GM12878 (cell line): Measurements from ENCODE around the gene LIX1L. TPM values are rescaled to one million over a fixed set of nuclear protein-coding genes. Genes with fewer than 3 reads are reported as not detected.

Experiments used
- ATAC-seq: fragments of 200-7000 bp; cut with Tn5 transposase; 3 replicates; pipeline ENCODE4 v1.9.1; 2020; ENCODE audit warnings: mild to moderate bottlenecking, moderate library complexity
- BruUV-seq: library from RNA; stranded (reverse); fragments of 400-500 nt; replicated peaks from 2 replicates; lab custom pipeline; 2021; lab: Mats Ljungman, UMichigan
- CTCF ChIA-PET: fragments of 300-600 bp; sonication (Branson Sonifier 250); formaldehyde crosslinking; extraction: SDS; loops from one replicate; lab custom pipeline; 2021; ENCODE audit warnings: inconsistent platforms; lab: Yijun Ruan, JAX
- POLR2A ChIA-PET: fragments of 350-600 bp; formaldehyde crosslinking; extraction: SDS; loops from one replicate; lab custom pipeline; 2021; ENCODE audit warnings: inconsistent platforms; lab: Charles Lee
- RAD21 ChIA-PET: fragments of 300-600 bp; sonication (Branson Sonifier 250); formaldehyde crosslinking; loops from one replicate; lab custom pipeline; 2023; ENCODE audit warnings: antibody characterized with exemption; ENCODE audit not compliant: unreplicated experiment; lab: Charles Lee
- SMC1A ChIA-PET: fragments of 300-600 bp; sonication (Branson Sonifier 250); formaldehyde crosslinking; loops from one replicate; lab custom pipeline; 2023; ENCODE audit not compliant: unreplicated experiment, uncharacterized antibody; lab: Charles Lee
- DNase-seq: peaks from one replicate; pipeline ENCODE4 v3.0.0-alpha.2; 2011; ENCODE audit warnings: low read depth, low spot score
- FAIRE-seq: peaks from 3 replicates; lab custom pipeline; 2011; peaks lifted over from hg19 to GRCh38; lab: Jason Lieb, UNC
- H2AFZ ChIP-seq: 2 replicates; pipeline ENCODE4 v1.6.0; 2011; ENCODE audit warnings: low read depth, low read length, control low read depth; ENCODE audit not compliant: control insufficient read depth
- H3K27ac ChIP-seq: 2 replicates; pipeline ENCODE4 v1.5.1; 2011; ENCODE audit warnings: control low read depth; ENCODE audit not compliant: control insufficient read depth, insufficient read depth
- H3K27me3 ChIP-seq, 2 experiments: replicated peaks in 1 of 2; 2 replicates each; pipeline versions ENCODE4 v1.6.0 to v1.6.1; 2011; ENCODE audit warnings: low read length in 1 of 2; ENCODE audit not compliant: control insufficient read depth in 2 of 2, insufficient read depth in 2 of 2
- H3K36me3 ChIP-seq, 2 experiments: 2 replicates each; pipeline ENCODE4 v1.5.1; 2011; ENCODE audit warnings: low read length in 1 of 2; ENCODE audit not compliant: control insufficient read depth in 2 of 2, insufficient read depth in 2 of 2
- H3K4me1 ChIP-seq: 2 replicates; pipeline ENCODE4 v1.6.1; 2011; ENCODE audit warnings: mild to moderate bottlenecking, low read length, moderate library complexity, mixed read lengths; ENCODE audit not compliant: control insufficient read depth, insufficient read depth
- H3K4me2 ChIP-seq: 2 replicates; pipeline ENCODE4 v1.6.0; 2011; ENCODE audit warnings: control low read depth; ENCODE audit not compliant: control insufficient read depth, insufficient read depth
- H3K4me3 ChIP-seq: fragments of 200-600 bp; sonication (generic); 2 replicates; pipeline ENCODE4 v1.5.1; 2016
- H3K79me2 ChIP-seq: 2 replicates; pipeline ENCODE4 v1.6.0; 2011; ENCODE audit warnings: low read length; ENCODE audit not compliant: control insufficient read depth, insufficient read depth
- H3K9ac ChIP-seq: 2 replicates; pipeline ENCODE4 v1.8.0; 2011; ENCODE audit warnings: low read length, control low read depth, mixed read lengths; ENCODE audit not compliant: control insufficient read depth, insufficient read depth
- H3K9me3 ChIP-seq: replicated peaks from 3 replicates; pipeline ENCODE4 v1.5.1; 2011; ENCODE audit warnings: mild to moderate bottlenecking, low read length; ENCODE audit not compliant: control insufficient read depth, insufficient read depth
- H4K20me1 ChIP-seq: 2 replicates; pipeline ENCODE4 v1.6.0; 2011; ENCODE audit not compliant: control insufficient read depth, insufficient read depth
- SREBF1 ChIP-seq: IDR thresholded peaks from 2 replicates; pipeline ENCODE4 v1.6.1; 2012; ENCODE audit warnings: mild to moderate bottlenecking, low read length
- WGBS: methylation state at CpG from one replicate; pipeline ENCODE4 v1.1.6; 2016; ENCODE audit warnings: low lambda C conversion rate; ENCODE audit not compliant: insufficient replicate concordance, insufficient coverage; ENCODE audit errors: missing lambda C conversion rate; 5-methylcytosine and 5-hydroxymethylcytosine counted together
- in situ Hi-C: fragments of 300-500 bp; cut with MboI; formaldehyde crosslinking; loops from 9 replicates; pipeline ENCODE4 v1.14.3; 2018; ENCODE audit warnings: mixed read lengths
- intact Hi-C: fragments of 100-400 bp; cut with micrococcal nuclease; formaldehyde crosslinking; loops from one replicate; pipeline ENCODE4 v1.14.2; 2022; ENCODE audit not compliant: unreplicated experiment
- polyA plus RNA-seq, 11 experiments: library from polyadenylated mRNA; depleted of rRNA in 4 of 11; unstranded in 6 of 11; stranded (reverse) in 5 of 11; fragments of >200 nt; fragmentation: Nextera tagmentation in 4 of 11; fragmentation: Illumina TruSeq in 1 of 11; extraction: Ambion mirVana in 4 of 11; extraction: Trizol in 1 of 11; gene quantifications; 1 replicate in 1 of 11; 2 replicates in 10 of 11; pipeline versions ENCODE4 v1.2.1 to v1.2.3, GENCODE V29; 2011 to 2016; ENCODE audit warnings: inconsistent platforms in 2 of 11, missing spikeins in 2 of 11, low read depth in 1 of 11
- total RNA-seq, 4 experiments: library from RNA; depleted of rRNA in 3 of 4; stranded (reverse); fragments of >200 nt in 3 of 4; fragmentation: Illumina TruSeq in 1 of 4; extraction: Trizol in 1 of 4; gene quantifications; 2 replicates each; pipeline versions ENCODE4 v1.2.1 to v1.2.3, GENCODE V29; 2013 to 2021
- TF ChIP-seq, protein P1 (sequence below): fragments of 450-650 bp; IDR thresholded peaks from 2 replicates; pipeline ENCODE4 v1.6.1; 2017; ENCODE audit warnings: borderline replicate concordance
- TF ChIP-seq, protein P2 (sequence below): IDR thresholded peaks from 2 replicates; pipeline ENCODE4 v1.6.1; 2011; ENCODE audit warnings: borderline replicate concordance, low read depth, mild to moderate bottlenecking, moderate library complexity, mixed read lengths, low read length; ENCODE audit not compliant: insufficient read depth; ENCODE audit errors: extremely low read length
- TF ChIP-seq, protein P3 (sequence below): fragments of 450-650 bp; IDR thresholded peaks from 2 replicates; pipeline ENCODE4 v1.6.1; 2018; ENCODE audit warnings: mild to moderate bottlenecking, low read depth, moderate library complexity; ENCODE audit not compliant: partially characterized antibody

Gene LIX1L
- total and polyA plus RNA-seq, 10 of the 15 experiments (the other 5 are each of a cell fraction or from before 2014, with no cell fraction given) = 5.5 to 48.2 (median 15.3) TPM

DNA sequence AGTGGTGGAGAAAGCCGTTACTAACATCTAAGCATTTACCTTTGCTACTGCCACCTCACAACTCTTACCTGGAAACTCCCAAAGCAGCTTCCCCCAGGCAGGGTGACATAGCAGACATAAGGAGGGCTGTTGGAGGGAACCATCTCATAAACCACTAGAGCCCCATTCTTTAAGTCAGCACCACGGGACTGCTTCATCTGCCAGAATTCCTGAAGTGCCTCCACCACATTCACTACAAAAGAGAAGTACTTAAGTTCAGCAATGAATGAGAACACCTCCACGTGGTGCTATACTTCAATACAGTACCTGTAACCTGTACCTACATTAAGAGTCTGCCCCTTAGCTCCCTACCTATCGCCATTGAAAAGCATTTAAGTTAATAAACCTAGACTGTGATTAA is 10.3 kb downstream of the LIX1L start:
- TF ChIP-seq SREBF1 = no peak
- TF ChIP-seq, protein P1, sequence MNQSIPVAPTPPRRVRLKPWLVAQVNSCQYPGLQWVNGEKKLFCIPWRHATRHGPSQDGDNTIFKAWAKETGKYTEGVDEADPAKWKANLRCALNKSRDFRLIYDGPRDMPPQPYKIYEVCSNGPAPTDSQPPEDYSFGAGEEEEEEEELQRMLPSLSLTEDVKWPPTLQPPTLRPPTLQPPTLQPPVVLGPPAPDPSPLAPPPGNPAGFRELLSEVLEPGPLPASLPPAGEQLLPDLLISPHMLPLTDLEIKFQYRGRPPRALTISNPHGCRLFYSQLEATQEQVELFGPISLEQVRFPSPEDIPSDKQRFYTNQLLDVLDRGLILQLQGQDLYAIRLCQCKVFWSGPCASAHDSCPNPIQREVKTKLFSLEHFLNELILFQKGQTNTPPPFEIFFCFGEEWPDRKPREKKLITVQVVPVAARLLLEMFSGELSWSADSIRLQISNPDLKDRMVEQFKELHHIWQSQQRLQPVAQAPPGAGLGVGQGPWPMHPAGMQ = no peak
- TF ChIP-seq, protein P2, sequence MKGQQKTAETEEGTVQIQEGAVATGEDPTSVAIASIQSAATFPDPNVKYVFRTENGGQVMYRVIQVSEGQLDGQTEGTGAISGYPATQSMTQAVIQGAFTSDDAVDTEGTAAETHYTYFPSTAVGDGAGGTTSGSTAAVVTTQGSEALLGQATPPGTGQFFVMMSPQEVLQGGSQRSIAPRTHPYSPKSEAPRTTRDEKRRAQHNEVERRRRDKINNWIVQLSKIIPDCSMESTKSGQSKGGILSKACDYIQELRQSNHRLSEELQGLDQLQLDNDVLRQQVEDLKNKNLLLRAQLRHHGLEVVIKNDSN = no peak
- TF ChIP-seq, protein P3, sequence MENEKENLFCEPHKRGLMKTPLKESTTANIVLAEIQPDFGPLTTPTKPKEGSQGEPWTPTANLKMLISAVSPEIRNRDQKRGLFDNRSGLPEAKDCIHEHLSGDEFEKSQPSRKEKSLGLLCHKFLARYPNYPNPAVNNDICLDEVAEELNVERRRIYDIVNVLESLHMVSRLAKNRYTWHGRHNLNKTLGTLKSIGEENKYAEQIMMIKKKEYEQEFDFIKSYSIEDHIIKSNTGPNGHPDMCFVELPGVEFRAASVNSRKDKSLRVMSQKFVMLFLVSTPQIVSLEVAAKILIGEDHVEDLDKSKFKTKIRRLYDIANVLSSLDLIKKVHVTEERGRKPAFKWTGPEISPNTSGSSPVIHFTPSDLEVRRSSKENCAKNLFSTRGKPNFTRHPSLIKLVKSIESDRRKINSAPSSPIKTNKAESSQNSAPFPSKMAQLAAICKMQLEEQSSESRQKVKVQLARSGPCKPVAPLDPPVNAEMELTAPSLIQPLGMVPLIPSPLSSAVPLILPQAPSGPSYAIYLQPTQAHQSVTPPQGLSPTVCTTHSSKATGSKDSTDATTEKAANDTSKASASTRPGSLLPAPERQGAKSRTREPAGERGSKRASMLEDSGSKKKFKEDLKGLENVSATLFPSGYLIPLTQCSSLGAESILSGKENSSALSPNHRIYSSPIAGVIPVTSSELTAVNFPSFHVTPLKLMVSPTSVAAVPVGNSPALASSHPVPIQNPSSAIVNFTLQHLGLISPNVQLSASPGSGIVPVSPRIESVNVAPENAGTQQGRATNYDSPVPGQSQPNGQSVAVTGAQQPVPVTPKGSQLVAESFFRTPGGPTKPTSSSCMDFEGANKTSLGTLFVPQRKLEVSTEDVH = no peak
- intact Hi-C loops (no loop called here), in situ Hi-C loops (no loop called here)
- Histone ChIP-seq H3K27ac (no peak overlapping the region), H3K9ac (no peak overlapping the region), H3K79me2 (no peaks in the 10 kb centered on the region; the same call in 1 of the 2 replicates), H3K9me3 (no peaks in the 10 kb centered on the region), H3K36me3 (peaks cover 0 to 5% of the 10 kb centered on the region in 2 experiments; a peak in 1 of 4 replicates), H2AFZ (no peak overlapping the region), H4K20me1 (no peaks in the 10 kb centered on the region), H3K27me3 (no peaks in the 10 kb centered on the region), H3K4me1 (no peaks in the 10 kb centered on the region), H3K4me3 (no peak overlapping the region), H3K4me2 (no peak overlapping the region)
- FAIRE-seq (no peak), DNase-seq (no peak), ATAC-seq (no peak)
- RAD21 ChIA-PET = no interaction called here
- POLR2A ChIA-PET = no interaction called here
- BruUV-seq = no TSS peak
- SMC1A ChIA-PET = no interaction called here
- CTCF ChIA-PET = no interaction called here
- 75% methylated on average over 4 of the region's 4 CpGs for WGBS
